ENCODE measurements around the gene RET.

The RET gene

GRCh38 chr10:43111101-43111500 lies 34.2 kb downstream of the RET start:
- DNase-seq: no peak

DNA sequence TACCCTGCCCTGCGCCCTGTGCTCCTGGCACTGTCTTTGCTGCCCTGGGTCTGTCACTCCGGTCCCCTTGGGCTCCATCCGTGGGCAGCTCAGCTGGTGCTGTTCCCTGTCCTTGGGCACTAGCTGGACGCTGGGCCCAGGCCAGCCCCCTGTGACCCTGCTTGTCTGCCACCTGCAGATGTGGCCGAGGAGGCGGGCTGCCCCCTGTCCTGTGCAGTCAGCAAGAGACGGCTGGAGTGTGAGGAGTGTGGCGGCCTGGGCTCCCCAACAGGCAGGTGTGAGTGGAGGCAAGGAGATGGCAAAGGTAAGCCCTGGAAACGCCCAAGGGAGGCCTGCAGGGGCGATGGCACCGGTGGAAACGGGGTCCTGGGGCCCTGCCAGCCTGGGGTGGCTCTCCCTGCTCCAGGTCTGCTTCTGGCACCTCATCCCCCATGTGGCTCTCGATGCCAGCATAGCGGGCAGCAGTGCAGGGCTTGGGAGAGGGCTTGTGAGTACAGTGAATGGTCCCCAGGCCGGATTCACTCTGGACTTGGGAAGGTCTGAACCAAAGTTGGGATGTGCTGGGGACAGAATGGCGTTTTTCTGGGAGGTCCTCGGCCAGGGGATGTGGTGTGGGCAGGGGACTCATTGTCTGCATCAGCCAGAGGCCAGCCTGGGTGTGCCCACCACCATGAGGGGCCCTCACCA lies 35.2 kb downstream of the RET start:
- DNase-seq: no peak

DNA sequence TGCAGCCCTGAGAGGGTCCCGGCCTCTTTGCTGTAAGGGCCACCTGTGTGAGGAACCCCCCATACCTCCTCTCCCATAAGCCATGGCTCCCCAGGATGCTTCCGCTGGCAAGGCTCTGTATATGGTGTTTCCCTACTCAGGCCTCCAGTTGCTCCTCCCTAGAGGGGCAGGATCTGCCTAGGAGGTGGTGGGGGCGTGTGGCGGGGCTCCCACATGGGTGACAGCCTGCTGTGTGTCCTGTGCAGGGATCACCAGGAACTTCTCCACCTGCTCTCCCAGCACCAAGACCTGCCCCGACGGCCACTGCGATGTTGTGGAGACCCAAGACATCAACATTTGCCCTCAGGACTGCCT lies 35.7 kb downstream of the RET start:
- no peak for DNase-seq

- no peak for DNase-seq
Measured at GRCh38 chr10:43113201-43114087, 36.6 kb downstream of the RET start.

- no peak for DNase-seq
Measured at GRCh38 chr10:43114088-43114742, 37.3 kb downstream of the RET start.

DNA sequence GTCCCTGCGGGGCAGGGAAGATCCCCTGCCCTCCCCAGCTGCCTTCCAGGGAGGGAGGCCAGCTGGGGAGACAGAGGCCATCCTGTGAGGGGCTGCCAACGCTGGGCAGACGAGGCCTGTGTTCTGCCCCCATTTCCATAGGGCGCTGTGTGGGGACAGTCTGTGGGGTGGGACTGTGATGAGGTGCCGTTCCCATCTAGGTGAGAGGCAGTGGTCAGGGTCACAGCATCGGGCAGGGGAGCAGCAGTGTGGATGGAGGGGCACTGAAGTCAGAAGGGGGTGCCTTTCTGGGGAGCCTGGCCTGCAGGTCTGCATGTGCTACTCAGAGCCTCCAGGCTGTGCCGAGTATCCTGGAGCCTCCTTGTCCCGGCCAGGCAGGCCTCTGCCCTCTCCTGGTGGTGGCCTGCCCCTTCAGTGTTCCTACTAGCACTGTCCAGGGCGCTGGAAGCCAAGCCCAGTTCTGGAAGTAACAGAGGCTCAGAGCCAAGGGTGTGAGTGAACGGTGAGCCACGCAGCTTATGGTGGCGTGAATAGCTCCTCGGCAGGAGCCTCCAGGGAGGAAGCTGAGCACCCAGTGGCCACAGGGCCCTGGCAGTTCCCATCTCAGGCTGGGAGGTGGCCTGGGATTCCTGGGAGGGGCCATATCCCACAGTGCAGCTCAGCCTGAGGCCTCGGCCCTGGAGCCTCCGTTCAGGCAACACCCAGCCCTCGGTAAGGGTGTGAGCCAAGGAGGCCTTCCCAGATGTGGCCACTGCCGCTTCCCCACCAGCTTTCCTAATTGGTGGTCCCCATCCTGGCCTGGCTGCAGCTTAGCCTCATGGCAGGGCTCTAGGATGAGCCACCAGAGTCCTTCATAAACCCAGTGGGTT lies 38.1 kb downstream of the RET start:
- DNase-seq: no peak

GRCh38 chr10:43115881-43116595 lies 39.2 kb downstream of the RET start:
- no peak for DNase-seq

DNA sequence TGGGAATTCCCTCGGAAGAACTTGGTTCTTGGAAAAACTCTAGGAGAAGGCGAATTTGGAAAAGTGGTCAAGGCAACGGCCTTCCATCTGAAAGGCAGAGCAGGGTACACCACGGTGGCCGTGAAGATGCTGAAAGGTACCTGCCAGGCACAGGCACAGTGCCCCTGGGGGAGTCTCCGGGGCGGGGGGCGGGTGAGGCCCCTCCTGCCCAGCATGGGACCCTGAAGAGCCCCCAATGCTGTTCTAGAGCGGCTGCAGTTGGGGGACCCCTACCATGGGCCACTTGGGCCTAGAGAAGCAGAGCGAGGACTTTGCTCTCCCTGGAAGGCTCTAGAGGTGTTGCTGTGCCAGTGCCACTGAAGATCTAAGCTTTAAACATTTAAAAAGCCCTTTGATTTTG lies 39.7 kb downstream of the RET start:
- no peak for DNase-seq

DNA sequence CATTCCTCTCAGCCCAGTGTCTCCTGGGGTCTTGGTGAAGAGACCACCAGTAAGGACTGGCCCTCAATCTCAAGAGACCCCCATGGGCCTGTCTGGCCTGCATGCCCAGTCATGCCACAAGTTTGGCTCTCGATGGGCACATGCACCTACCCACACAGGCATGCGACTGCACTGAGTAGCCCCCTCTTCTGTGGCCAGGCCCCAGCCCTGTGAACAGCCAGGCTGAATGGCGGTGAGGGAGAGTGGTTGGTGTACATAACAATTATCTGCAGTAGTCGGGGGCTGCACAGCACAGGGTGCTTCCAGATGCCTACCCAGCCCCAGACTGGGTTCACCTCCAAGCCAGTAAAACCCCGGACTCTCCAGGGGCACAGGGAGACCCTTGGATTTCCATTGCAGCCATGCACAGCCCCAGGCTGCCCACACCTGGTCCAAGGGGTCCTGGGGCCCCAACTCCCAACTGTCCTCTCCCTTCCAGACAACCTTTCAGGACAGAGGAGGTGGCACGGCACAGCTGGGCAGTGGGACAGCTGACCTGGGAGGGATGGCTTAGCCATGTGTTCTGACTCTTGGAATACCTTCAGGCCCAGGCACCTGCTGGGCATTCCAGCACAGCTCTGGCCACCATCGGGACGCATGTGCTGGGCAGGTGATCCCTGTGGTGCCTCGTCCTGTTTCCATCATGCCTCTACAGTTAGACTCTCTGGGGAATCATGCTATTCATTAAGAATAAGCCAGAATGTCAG lies 40.3 kb downstream of the RET start:
- DNase-seq: no peak

GRCh38 chr10:43117777-43118583 lies 41.1 kb downstream of the RET start:
- DNase-seq: no peak

DNA sequence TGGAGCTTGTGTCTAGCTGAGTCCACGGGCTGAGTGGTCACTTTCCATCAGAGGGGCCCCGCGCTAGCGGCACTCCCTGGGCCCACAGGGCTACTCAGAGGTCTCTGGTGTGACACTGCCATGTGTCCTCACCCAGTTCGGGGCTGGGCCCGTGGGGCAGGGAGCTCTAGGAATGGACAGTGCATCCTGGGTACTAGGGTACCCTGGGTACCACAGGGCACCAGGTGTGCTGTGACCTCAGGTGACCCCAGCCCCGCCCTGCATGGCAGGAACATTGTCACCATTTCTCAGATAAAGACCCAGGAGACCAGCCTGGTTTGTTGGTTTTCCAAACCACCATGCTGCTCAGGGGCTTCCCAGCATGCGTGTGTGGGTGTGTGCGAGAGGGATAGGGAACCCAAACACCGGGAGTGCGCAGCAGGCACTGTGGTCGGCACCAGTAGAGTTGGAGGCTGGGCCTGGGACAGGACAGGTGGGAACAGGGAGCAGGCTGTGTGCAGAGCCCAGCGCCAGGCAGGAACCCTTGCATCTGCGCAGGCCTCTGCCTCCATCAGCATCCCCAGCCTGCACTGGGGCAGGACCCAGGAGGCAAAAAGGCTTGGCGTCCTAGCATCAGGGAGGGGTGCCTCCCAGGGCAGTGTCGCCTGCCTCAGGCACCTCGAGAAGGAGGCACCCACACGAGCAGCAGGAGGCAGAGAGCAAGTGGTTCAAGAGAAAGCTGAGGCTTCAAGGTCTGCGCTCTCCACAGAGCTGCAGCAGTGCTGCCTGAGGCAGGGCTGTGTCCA lies 42.0 kb downstream of the RET start:
- DNase-seq: no peak

DNA sequence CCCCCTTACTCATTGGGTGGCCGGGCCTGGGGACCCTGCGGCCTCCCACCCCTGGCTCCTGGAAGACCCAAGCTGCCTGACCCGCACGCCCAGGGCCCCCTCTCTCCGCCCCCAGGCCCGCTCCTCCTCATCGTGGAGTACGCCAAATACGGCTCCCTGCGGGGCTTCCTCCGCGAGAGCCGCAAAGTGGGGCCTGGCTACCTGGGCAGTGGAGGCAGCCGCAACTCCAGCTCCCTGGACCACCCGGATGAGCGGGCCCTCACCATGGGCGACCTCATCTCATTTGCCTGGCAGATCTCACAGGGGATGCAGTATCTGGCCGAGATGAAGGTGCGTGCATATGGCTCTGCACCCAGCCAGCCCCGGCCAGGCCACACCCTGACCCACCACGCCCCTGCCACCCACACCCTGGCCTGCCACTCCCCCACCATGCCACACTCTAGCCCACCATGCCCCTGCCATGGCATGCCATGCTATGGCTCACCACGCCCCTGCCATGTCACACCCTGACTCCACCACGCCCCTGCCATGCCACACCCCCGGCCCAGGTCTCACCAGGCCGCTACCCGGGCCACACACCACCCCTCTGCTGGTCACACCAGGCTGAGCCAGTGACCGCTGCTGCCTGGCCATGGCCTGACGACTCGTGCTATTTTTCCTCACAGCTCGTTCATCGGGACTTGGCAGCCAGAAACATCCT lies 42.7 kb downstream of the RET start:
- DNase-seq: no peak

- no peak for DNase-seq
Measured at GRCh38 chr10:43120116-43120928, 43.5 kb downstream of the RET start.

- no peak for DNase-seq
Measured at GRCh38 chr10:43120929-43121314, 44.1 kb downstream of the RET start.

GRCh38 chr10:43121444-43121843 lies 44.6 kb downstream of the RET start:
- DNase-seq: no peak

DNA sequence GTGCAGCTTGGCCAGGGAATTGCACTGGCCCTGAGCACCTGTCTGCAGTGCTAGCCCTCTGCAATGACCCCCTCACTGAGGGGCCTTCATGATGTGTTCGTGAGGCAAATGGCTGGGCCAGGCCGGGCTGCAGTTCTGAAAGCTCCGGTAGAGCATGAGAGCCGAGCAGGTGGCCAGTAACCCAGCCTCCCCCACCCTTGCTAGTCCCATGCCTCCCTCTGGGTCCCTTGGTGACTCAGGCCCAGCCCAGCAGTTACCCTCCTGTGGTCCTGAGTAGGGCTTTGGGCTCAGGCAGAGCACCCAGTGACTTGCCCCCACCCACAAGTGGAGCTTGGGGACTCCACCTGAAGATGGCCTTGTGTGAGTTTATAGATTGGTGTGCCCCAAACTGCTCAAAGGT lies 45.2 kb downstream of the RET start:
- no peak for DNase-seq

DNA sequence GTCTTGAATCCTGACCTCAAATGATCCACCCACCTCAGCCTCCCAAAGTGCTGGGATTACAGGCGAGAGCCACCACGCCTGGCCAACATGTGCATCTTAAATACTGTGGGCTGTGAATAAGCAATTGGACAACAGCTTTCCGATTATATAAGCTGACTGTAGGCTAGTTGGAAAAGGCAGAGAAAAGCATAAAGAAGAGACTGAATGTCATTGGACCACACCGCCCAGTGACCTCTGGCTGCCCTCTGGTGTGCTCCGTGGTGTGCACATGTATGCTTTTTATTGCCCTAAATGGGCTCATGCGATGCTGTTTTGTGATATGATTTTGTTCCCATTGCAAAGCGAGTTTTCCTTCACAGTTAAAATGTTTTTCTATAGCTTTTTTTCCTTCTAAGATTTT lies 46.0 kb downstream of the RET start:
- DNase-seq: no peak
